HEK293T (cell line): Measurements from ENCODE around the gene PDGFRB.
"Not testable (repeated sequence)": the region's sequence is repeated elsewhere in the genome, so short reads cannot be mapped to it uniquely, and the experiment has no call there.

Experiments
- FOXK2 ChIP-seq: fragments of 450-650 bp; IDR thresholded peaks from 2 replicates; pipeline ENCODE4 v1.6.1; 2016; ENCODE audit warnings: mild to moderate bottlenecking
- FOXM1 ChIP-seq: fragments of 450-650 bp; IDR thresholded peaks from 2 replicates; pipeline ENCODE4 v1.6.1; 2017; ENCODE audit warnings: mild to moderate bottlenecking, borderline replicate concordance
- NFRKB ChIP-seq: fragments of 450-650 bp; IDR thresholded peaks from 2 replicates; pipeline ENCODE4 v1.6.1; 2016; ENCODE audit warnings: mild to moderate bottlenecking, moderate library complexity
- SUZ12 ChIP-seq: fragments of 450-650 bp; IDR thresholded peaks from 2 replicates; pipeline ENCODE4 v1.6.1; 2016; ENCODE audit warnings: mild to moderate bottlenecking

DNA sequence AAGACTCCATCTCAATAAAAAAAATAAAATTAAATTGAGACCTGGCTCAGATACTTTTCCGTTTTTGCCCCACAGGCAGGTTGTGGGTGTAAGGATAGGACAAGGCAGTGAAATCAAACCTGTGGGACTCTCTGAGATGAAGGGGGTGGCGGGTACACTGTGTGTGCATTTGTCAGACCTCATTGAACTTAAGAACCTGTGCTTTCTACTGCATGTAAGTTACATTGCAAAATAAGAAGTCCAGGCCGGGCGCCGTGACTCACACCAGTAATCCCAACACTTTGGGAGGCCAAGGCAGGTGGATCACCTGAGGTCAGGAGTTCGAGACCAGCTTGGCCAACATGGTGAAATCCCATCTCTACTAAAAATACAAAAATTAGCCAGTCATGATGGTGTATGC is 70.9 kb downstream of the PDGFRB start:
- not testable (repeated sequence) for TF ChIP-seq FOXK2, FOXM1, NFRKB, SUZ12
